Muscle of leg (tissue), 11 donors: ENCODE results near the gene OR10A4. TPM values are rescaled to one million over a fixed set of nuclear protein-coding genes. Genes with fewer than 3 reads are reported as not detected.
"Not testable (repeated sequence)": the region's sequence is repeated elsewhere in the genome, so short reads cannot be mapped to it uniquely, and the experiment has no call there.

Experiments
- DNase-seq: peaks from one replicate; pipeline ENCODE4 v3.0.0; 2013
- H3K27ac ChIP-seq: one replicate; pipeline ENCODE4 v1.5.1; 2013; ENCODE audit warnings: mild to moderate bottlenecking, low read length, control low read depth
- H3K27me3 ChIP-seq: one replicate; pipeline ENCODE4 v1.6.1; 2013; ENCODE audit warnings: low read length; ENCODE audit not compliant: control insufficient read depth, insufficient read depth
- H3K36me3 ChIP-seq: one replicate; pipeline ENCODE4 v1.6.1; 2013; ENCODE audit warnings: low read length; ENCODE audit not compliant: control insufficient read depth, insufficient read depth
- H3K4me1 ChIP-seq: one replicate; pipeline ENCODE4 v1.6.1; 2013; ENCODE audit warnings: low read length; ENCODE audit not compliant: control insufficient read depth, insufficient read depth
- H3K4me3 ChIP-seq: one replicate; pipeline ENCODE4 v1.5.1; 2013; ENCODE audit warnings: low read length, control low read depth
- H3K9me3 ChIP-seq: replicated peaks from 2 replicates; pipeline ENCODE4 v1.6.1; 2013; ENCODE audit warnings: low read depth, low read length; ENCODE audit not compliant: control insufficient read depth
- WGBS: methylation state at CpG from one replicate; pipeline ENCODE4 v1.1.5; 2013; ENCODE audit warnings: missing lambda C conversion rate; ENCODE audit not compliant: insufficient coverage; 5-methylcytosine and 5-hydroxymethylcytosine counted together
- polyA plus RNA-seq, 8 donors: library from polyadenylated mRNA; unstranded; fragments of 120-200 nt; gene quantifications; one replicate each; pipeline versions ENCODE4 v1.2.1 to v1.2.3, GENCODE V29; 2013; ENCODE audit warnings: inconsistent platforms in 1 of 8, low replicate concordance in 1 of 8; ENCODE audit not compliant: insufficient read length in 8 of 8, insufficient read depth in 1 of 8
- total RNA-seq: library from RNA; stranded (reverse); fragments of 120-200 nt; gene quantifications from one replicate; pipeline ENCODE4 v1.2.4, GENCODE V29; 2013

OR10A4 gene
- total and polyA plus RNA-seq, 9 donors = not detected

- Histone ChIP-seq H3K9me3 (no peaks in the 10 kb centered on the region), H3K4me3 (no peak overlapping the region), H3K36me3 (no peaks in the 10 kb centered on the region), H3K27me3 (no peaks in the 10 kb centered on the region), H3K27ac (no peak overlapping the region), H3K4me1 (no peaks in the 10 kb centered on the region)
- no peak for DNase-seq
- no CpG with 5 or more reads among the region's 1 CpG for WGBS
Measured at GRCh38 chr11:6855971-6856541, 20.4 kb upstream of the OR10A4 start.

- Histone ChIP-seq H3K9me3 (no peaks in the 10 kb centered on the region), H3K27me3 (no peaks in the 10 kb centered on the region), H3K4me3 (no peak overlapping the region), H3K36me3 (no peaks in the 10 kb centered on the region), H3K27ac (no peak overlapping the region), H3K4me1 (no peaks in the 10 kb centered on the region)
- WGBS = 44% methylated on average over 2 of the region's 3 CpGs
- DNase-seq = no peak
Measured at GRCh38 chr11:6856871-6857270, 19.6 kb upstream of the OR10A4 start.

GRCh38 chr11:6862961-6863360 is 13.5 kb upstream of the OR10A4 start, which contains the start of gene OR10A2:
OR10A2 (plus strand) TSS chr11:6863057; CDS start chr11:6869755, 6,698 bp downstream.
- Histone ChIP-seq H3K9me3 (no peaks in the 10 kb centered on the region), H3K27me3 (no peaks in the 10 kb centered on the region), H3K4me3 (no peak within 1 kb of the TSS), H3K4me1 (no peaks in the 10 kb centered on the region), H3K27ac (no peak within 1 kb of the TSS), H3K36me3 (no peaks in the 10 kb centered on the region)
- peak; percentile 22 for DNase-seq
- WGBS = no CpG with 5 or more reads among the region's 1 CpG

- no CpG with 5 or more reads among the region's 1 CpG for WGBS
- Histone ChIP-seq H3K4me1 (no peaks in the 10 kb centered on the region), H3K27me3 (no peaks in the 10 kb centered on the region), H3K4me3 (no peak overlapping the region), H3K27ac (no peak overlapping the region), H3K9me3 (no peaks in the 10 kb centered on the region), H3K36me3 (no peaks in the 10 kb centered on the region)
- DNase-seq = no peak
Measured at GRCh38 chr11:6864438-6864837, 12.0 kb upstream of the OR10A4 start.

- DNase-seq = no peak
- H3K9me3 ChIP-seq = no peaks in the 10 kb centered on the region
- no peaks in the 10 kb centered on the region for H3K36me3 ChIP-seq
- H3K27me3 ChIP-seq = no peaks in the 10 kb centered on the region
- no CpG with 5 or more reads among the region's 1 CpG for WGBS
- no peak overlapping the region for H3K27ac ChIP-seq
- H3K4me1 ChIP-seq = no peaks in the 10 kb centered on the region
- no peak overlapping the region for H3K4me3 ChIP-seq
Measured at GRCh38 chr11:6871278-6871677, 5.1 kb upstream of the OR10A4 start.

GRCh38 chr11:6875761-6876160 is 664 bp upstream of the OR10A4 start:
- H3K4me1 ChIP-seq = no peaks in the 10 kb centered on the region
- H3K27me3 ChIP-seq = no peaks in the 10 kb centered on the region
- WGBS = no CpG with 5 or more reads among the region's 2 CpGs
- no peak overlapping the region for H3K4me3 ChIP-seq
- no peak for DNase-seq
- no peak overlapping the region for H3K27ac ChIP-seq
- H3K36me3 ChIP-seq = no peaks in the 10 kb centered on the region
- H3K9me3 ChIP-seq = no peaks in the 10 kb centered on the region

- no peaks in the 10 kb centered on the region for H3K9me3 ChIP-seq
- no peaks in the 10 kb centered on the region for H3K27me3 ChIP-seq
- H3K27ac ChIP-seq = no peak overlapping the region
- no peaks in the 10 kb centered on the region for H3K36me3 ChIP-seq
- 100% methylated on average over 3 of the region's 3 CpGs for WGBS
- no peak for DNase-seq
- H3K4me3 ChIP-seq = no peak overlapping the region
- H3K4me1 ChIP-seq = no peaks in the 10 kb centered on the region
Measured at GRCh38 chr11:6876914-6877313, 489 bp downstream of the OR10A4 start.

GRCh38 chr11:6882751-6883150 is 6.3 kb downstream of the OR10A4 start:
- Histone ChIP-seq H3K9me3 (no peaks in the 10 kb centered on the region), H3K4me3 (no peak overlapping the region), H3K36me3 (no peaks in the 10 kb centered on the region), H3K4me1 (no peaks in the 10 kb centered on the region), H3K27ac (no peak overlapping the region), H3K27me3 (no peaks in the 10 kb centered on the region)
- no peak for DNase-seq

- H3K4me1 ChIP-seq, H3K27ac ChIP-seq, H3K36me3 ChIP-seq, H3K27me3 ChIP-seq, H3K9me3 ChIP-seq, DNase-seq, H3K4me3 ChIP-seq: not testable (repeated sequence)
- WGBS = no CpG with 5 or more reads among the region's 5 CpGs
Measured at GRCh38 chr11:6887711-6888110, 11.3 kb downstream of the OR10A4 start.

GRCh38 chr11:6888830-6889229 is 12.4 kb downstream of the OR10A4 start:
- DNase-seq = no peak

GRCh38 chr11:6889835-6890234 is 13.4 kb downstream of the OR10A4 start:
- no CpG with 5 or more reads among the region's 1 CpG for WGBS
- DNase-seq = no peak
- no peaks in the 10 kb centered on the region for H3K36me3 ChIP-seq

More at GRCh38 chr11:6888830-6889229, 12.4 kb downstream of the OR10A4 start:
- WGBS = no CpG with 5 or more reads among the region's 4 CpGs
- no peaks in the 10 kb centered on the region for H3K9me3 ChIP-seq
- no peak overlapping the region for H3K4me3 ChIP-seq
- no peaks in the 10 kb centered on the region for H3K27me3 ChIP-seq
- no peaks in the 10 kb centered on the region for H3K36me3 ChIP-seq
- no peak overlapping the region for H3K27ac ChIP-seq
- no peaks in the 10 kb centered on the region for H3K4me1 ChIP-seq

More at GRCh38 chr11:6889835-6890234, 13.4 kb downstream of the OR10A4 start:
- Histone ChIP-seq H3K27ac (no peak overlapping the region), H3K4me3 (no peak overlapping the region), H3K27me3 (no peaks in the 10 kb centered on the region), H3K4me1 (no peaks in the 10 kb centered on the region), H3K9me3 (no peaks in the 10 kb centered on the region)
